Measurements from ENCODE around the gene TNIP3.
"Not testable (repeated sequence)": the region's sequence is repeated elsewhere in the genome, so short reads cannot be mapped to it uniquely, and the experiment has no call there.

The TNIP3 gene

DNA sequence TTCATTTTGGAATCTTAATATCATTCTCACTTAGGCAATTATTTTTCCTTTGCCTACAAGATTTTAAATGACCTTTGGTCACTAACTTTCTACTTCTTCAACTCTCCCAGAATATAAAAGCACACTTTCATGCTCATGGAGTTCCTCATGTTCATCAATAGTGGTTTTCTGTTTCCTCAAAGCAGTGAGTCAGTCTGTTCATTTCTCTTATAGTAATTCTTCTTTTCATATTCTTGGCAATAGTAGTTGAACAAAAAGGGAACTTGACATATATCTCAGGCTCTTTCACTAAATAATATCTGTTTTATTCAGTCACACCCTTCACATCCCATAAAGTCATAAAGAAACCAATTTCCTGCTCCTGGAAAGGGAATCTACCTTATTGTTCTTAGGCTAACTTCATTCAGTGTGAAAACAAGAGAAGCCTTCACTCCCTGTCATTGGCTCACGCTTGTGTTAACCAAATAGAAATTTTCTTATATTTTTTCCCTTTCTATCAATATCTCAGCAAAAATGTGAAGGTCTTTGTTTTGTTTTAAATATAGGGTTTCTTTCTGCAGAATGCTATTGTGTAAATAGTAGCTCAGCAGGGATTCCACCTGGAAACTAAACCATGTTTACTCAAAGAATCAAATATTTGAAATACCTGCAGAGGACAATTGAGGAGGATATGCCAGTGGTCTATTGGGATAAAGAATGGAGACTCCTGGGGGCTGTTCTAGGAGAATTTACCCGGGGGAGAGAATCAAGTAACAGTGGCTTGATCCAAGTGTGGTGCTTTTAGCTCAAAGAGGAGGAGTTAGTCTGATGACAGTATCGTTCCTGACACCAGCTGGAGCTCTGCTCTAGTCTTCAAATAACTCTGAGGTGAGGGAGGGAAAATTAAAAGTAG is 13.4 kb upstream of the TNIP3 start:
- no peak for DNase-seq (ENCODE audit: low read depth)

DNA sequence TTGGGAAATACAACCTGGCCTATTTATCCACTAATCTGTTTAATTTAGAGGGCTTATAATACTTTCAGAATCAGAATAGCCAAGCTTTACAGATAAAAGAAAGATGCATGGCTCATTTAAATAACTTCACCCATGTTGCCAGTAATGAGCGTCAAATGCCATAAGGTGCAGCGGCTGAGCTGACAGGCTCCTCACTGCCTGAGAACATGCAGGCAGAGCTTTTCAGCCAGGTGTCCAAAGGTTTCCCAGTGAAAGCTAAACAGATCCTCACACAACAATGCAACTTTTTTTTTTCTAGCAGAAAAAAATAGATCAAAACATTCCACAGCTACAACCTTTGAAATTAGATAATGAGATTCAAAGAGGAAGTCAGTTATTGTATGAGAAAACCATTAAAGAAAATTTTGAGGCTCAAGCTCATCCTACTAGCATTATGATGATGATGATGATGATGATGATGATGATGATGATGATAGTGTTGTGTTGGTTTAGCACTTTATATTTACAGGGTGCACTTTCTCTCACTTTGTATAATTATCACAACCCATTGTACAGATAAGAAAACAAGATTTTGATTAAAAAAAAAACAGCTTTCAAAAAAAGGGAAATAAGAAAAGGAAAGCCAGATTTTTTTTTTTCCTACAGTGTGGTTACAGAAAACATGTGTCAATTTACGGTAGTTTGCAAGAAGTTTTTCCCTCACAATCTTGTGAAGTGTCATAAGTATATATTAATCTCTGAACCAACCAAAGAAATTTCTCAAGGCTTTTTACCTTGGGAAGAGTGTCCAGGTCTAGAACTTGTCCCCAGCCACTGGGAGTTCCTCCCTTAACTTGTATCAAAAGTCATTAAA is 12.2 kb upstream of the TNIP3 start:
- DNase-seq (ENCODE audit: low read depth) = no peak

DNA sequence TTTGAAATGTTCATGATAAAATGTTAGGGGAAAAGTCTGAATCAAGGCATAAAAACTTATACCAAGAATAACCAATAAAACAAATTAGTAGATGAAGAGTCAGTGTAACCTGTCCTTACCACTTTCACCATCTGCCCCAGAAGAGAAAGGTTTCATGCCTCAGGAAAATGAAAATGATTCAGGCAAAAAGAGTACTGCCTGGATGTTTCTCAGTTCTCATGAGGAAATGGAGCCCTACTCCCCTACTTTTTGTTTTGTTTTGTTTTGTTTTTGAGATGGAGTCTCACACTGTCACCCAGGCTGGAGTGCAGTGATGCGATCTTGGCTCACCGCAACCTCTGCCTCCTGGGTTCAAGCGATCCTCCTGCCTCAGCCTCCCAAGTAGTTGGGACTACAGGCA is 7.4 kb upstream of the TNIP3 start:
- not testable (repeated sequence) for DNase-seq (ENCODE audit: low read depth)

DNA sequence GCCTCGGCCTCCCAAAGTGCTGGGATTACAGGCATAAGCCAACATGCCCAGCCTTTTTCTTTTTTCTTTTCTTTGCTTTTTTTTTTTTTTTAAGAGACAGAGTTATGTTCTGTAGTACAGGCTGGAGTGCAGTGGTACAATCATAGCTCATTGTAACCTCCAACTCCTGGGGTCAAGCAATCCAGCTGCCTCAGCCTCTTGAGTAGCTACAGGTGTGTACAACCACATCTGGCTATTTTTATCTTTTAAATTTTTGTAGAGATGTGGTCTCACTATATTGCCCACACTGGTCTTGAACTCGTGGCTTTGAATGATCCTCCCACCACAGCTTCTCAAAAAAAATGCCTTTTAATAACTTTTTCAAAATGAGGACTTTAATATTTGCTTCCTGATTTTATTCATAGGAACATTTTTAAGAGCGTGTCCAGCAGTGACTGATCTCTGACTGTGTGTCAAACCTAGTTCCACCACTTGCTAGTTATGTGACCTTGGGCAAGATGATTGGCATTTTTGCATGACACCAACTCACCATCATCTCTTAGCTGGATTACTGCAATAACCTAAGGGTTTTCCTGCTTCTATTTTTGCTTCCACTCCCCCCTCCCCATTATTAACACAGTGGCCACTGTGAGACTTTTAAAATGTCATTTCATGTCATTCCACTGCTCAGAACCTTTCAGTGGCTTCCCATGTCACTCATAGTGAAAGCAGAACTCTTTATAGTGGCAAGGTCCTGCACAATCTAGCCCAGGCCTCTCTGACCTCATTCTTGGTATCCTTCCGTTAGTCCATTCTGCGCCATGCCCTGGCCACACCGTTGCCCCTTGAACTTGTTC is 4.5 kb upstream of the TNIP3 start:
- DNase-seq (ENCODE audit: low read depth) = no peak

DNA sequence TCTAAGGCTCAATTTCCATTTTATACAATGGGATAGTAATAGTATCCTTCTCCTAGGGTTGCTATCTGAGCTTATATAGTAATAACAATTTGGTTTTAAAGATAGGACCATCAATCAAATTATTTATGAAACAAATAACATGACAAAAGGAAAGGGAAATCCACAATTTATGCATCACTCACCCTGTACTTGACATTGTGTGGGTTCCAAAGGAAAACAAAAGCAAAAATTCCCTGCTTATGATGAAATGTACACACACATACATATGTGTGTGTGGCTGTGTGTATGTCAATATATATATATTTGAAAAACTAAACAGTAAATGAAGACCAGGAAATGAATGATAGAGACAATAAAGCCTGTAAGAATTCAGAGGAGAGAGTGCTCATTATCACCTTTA is 2.9 kb upstream of the TNIP3 start:
- no peak for DNase-seq (ENCODE audit: low read depth)

DNA sequence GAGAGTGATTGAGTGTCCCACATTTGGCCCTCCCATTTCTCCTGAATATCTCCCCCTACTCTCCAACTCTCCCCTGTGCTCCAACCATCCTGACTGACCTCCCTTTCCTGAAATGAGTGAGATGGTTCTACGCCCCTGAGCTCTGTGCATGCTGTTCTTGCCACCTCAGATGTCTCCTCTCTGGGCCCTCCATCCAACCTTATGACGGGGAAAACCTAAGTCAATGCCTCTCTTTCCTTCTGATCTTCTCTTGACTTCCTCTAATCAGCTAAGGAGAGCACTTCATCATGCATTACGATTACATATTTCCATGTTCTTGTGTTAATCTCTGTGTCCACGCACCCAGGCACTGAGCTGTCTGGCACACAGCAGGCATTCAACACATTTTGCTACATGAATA is 1.1 kb upstream of the TNIP3 start:
- no peak for DNase-seq (ENCODE audit: low read depth)

DNA sequence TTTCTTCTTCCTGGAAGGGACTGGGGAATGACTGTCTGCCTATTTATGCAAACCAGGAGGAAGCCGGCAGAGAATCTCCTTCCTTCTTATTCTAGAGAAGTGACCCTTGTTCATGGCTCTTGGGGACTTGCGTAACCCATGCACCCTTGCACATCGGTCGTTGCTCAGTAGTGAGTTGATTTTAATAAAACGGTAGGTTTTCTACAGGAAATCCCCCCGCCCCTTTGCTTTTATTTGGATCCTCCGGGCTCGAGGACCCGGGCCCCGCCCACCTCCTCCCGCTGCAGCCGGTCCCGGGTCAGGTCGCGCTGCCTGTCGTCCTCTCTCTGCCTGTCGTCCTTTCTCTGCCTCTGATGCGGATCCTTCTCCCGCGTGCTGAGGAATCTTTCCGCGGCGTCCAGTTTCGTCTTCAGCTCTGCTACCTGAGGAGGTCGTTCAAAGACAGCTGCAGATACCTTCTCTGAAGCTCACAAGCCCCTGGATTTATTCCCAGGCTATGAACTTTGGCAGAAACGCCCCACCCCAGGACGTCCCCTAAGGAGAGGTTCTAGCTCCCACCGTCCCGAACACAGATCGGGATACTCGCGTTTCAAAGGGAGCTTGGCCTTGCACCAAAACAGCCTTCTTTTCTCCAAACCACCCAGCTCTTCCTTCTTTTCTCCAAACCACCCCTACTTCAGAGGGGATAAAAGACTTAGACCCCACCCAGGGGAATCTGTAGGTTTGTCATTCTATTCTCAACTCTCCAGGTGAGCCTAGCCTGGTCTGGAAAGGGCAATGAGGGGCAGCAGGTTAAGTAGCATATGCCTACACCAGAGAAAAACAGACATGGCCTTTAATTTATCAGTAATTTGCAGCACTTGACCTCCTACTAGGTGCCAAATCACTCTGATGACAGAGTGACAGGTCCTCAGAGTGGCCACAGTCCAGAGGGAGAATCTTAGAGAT is 7.0 kb downstream of the TNIP3 start:
- DNase-seq (ENCODE audit: low read depth) = no peak

DNA sequence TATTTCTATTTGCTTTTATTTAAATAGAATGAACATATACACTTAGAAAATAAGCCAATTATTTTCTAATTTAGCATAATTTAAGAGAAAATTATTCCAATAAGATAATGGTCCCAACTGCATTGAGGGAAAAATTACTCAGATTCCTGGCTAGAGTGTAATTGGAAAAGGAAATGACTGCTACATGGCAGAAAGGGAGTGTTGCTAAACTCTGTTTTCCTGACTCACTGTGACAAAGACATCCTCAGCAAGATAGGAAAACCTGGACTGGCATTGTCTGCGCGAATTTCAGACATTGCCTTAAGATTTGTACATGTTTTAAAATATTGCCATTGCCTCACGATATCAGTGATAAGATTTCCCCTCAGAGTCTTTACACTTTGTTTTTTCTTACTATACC is 8.2 kb downstream of the TNIP3 start:
- DNase-seq (ENCODE audit: low read depth) = peak; percentile 88

DNA sequence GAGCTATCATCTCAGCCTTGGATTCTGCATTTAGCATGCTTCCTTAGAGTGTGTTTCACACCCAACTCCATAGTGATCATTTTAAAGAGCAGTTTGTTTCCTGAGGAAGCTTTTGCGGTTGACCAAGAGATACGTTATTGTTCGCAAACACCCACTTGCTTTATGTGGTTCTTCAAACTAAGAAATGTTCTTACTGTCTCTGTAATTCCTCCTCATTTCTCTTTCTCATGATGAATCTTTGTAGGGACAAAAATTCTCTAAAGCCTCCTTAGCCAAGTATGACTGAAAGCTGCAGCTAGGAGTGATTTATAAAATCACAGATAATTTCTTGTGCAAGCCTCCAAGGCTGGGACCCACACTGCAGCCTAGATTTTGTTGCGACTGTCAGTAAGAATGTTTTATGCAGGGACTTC is 10.0 kb downstream of the TNIP3 start:
- DNase-seq (ENCODE audit: low read depth) = no peak

DNA sequence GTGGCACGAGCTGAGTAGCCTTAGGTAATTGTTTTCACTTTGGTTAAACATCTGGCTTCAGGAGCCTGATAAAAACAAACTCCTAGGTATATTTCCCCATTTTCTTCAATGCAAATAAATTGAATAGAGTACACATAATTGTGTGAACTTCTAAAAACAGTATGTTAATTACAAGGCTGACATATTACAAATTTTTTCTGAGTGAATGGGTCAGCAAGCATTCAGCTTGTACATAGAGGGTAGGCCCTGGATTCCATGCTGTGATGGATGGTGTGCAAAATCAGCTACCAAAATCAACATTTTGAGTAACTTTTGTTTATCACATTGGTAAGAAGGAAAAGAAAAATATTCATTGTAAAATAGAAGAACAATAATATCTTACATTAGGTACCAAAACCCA is 12.2 kb downstream of the TNIP3 start:
- DNase-seq (ENCODE audit: low read depth) = no peak

DNA sequence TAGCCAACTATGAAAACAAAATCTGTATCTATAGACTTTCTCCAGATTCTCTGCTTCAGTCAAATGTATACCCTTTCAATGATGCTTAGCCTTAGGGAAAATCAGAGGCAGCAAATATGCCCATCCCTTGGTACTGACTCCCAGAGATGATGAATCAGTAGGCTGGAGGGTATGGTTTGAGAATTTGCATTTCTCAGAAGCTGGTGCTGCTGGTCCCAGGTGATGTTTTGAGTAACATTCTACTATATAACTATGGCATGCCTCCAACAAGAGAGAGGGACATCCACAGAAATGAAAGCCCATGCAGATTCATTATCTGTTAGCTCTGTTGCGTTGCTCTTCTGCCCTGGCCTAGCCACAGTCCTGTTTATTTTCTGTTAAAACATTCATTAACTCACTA is 13.6 kb downstream of the TNIP3 start:
- no peak for DNase-seq (ENCODE audit: low read depth)

DNA sequence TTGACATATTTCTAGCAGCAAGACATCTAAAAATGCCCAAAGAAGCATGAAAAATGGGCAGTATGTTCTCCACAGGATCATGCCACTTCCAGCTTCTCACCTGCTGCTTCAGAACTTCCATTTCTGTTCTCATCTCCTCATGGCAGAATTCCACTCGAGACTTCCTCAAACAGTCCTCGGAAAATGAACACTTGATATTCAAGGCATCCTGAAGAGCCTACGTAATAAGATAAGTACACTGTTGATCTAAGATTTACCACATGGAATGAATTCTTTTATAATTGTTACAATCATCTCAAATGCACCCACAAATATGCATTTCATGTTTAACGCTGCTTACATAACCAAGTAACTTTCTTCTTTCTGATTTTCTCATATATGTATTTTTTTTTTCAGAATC is 14.1 kb downstream of the TNIP3 start:
- DNase-seq (ENCODE audit: low read depth) = no peak

DNA sequence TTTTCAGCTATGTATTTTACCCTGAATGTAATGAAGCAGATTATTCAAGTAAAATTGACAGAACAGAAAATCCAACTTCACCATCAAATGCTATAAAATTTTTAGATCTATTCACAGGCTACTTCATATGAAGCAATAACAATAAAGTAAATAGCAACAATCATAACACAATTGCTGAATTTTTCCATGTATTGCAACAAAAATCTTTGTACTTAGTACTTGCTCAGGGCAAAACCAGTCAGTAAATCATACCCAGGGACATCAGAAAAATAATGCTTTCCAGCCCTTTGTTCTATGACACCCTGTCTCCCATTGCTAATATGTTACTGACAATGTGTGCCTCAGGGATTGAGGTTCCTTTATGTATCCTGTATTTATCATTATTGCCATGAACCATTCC is 15.5 kb downstream of the TNIP3 start:
- DNase-seq (ENCODE audit: low read depth) = no peak

DNA sequence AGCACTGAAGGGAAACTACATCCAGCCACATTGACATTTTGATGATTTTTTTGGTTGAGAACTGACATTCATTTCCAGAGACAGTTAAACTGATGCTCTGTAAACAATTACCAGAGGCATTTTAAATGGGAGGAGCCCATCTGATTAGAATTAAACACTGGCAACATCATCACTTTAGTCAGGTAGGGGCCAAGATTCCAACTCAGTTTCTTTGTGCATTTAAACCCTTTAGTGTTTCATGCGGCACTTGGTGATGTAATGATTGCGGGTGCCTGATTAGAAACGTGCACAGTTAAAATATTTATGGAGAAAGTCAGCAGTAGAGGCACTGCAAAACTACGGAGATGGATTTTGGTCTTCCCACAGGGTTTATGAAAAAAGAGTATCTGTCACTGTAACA is 16.1 kb downstream of the TNIP3 start:
- DNase-seq (ENCODE audit: low read depth) = no peak

DNA sequence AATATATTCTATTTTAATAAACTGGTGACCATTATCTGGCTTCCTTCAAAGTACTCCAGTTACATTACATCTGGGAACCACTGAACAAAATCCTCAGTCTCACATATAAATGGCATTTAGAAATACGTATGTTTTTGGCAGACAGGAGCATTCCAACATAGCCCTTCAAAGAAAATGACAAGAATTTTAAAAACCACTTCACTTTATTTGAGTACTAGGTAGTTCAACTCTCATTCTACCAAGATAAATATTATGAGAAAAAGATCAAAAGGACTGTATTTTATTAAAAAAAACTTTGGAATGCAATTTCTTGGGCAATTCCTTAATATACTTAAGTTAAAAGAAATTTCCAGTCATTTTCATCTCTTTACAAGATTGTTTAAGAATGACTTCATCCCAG is 17.6 kb downstream of the TNIP3 start:
- DNase-seq (ENCODE audit: low read depth) = no peak

DNA sequence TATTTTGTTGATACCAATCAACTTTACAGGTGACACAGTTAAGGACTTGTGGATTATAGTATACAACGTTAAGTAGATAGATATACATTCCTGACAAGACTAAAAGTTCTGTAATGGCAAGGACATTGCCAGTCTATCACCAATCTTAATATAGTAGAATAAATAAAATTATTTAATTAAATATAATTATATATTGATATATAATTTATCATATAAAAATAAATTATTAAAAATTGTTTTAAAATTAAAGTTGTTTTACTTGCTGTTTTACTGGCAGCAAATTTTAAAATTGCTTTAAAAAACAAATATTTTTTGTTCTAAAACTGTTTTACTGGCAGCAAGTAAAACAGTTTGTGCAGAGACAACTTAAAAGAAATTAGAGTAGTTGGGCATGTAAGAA is 18.7 kb downstream of the TNIP3 start:
- no peak for DNase-seq (ENCODE audit: low read depth)

DNA sequence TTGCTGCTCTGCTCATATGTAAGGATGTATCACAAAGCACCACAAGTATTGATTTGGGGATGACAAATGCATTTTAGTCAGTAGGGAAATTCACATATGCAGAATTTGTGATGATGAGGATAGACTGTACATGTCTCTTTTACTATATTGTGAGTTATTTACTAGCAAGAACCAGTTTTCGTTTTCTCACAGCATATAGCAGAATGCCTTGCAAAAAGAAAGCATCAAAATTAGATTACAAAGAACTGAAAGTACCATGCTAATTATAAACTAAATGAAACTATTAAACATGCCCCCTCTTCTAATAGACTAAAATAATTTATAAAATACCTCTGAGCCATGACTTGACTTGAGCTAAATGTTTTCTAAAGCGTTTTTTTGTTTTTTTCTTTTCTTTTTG is 20.1 kb downstream of the TNIP3 start:
- DNase-seq (ENCODE audit: low read depth) = no peak

DNA sequence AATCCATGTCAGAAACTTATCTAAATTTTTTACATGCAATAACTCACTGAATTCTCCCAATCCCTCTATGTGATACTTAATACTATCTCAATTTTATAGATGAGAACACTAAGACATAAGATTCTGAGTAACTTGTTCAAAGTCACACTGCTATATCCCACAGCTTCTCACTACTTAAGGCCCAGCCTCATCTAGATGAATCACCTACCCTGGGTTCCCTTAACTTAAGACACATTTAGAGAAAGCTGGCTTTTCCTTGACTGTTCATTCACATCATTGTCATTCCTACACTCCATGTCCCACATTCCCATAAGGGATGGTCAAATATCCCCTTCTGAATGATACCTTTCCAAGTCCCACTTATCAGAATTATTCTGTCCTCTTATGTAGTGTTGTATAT is 21.0 kb downstream of the TNIP3 start:
- DNase-seq (ENCODE audit: low read depth) = no peak

DNA sequence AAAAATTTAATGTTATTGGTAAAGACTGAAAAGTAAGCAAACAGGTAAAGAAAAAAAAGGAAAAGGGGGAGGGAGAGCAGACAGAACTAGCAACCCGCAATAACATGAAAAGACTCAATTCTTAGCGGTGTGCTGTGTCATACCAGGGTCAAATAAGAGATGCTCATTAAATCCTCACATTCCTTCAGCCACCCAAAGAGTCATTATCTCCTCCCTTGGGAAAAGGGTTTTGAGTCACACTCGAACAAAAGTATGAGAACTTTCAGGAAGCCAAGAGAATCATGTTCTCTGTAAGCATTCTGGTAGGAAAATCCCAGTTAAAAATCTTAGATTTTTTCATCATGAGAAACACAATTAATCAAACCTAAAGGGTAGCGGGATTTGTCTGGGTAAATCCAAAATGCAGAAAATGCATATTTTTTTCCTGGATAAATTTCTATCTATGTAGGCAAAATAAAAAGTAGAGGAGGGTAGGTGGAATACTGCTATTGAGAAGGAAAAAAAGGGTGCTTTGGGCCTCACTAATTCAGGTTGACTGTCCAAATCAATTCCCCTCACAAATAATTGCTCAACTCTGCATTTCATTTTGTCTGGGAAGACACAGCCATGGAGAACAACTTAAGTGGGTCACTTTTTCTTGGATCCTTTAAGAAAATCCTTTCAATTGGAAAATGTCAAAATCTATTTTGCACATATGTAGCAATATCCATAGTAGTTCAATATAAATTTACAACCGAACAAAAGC is 23.2 kb downstream of the TNIP3 start:
- DNase-seq (ENCODE audit: low read depth) = peak; percentile 21

DNA sequence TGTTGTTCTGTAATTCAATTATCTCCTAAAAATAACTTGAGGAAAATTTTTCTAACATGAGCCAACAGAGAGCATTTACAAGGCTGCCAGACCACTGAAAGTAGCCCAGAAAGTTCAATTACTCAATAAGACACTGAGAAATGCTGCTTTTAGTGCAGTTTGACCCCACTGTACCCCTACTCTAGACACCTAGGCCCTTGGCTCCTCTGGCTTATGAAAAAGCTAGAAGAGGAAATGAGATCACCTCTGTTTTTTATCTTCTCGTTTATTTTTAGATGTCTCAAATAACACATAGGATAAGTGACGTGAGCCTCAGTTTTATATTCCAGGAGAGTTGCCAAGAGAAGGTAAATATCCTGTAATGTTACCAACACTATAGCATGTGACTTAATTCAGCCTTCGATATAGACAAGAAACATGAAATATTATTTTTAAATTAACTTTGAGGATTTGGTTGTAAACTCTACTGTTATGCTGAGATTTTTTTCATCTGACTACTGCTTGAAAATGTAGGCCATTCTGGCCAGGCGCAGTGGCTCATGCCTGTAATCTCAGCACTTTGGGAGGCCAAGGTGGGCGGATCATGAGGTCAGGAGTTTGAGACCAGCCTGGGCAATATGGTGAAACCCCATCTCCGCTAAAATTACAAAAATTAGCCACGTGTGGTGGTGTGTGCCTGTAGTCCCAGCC is 24.4 kb downstream of the TNIP3 start:
- DNase-seq (ENCODE audit: low read depth) = peak; percentile 36
